ENCODE results near the gene TLE4. TPM values are rescaled to one million over a fixed set of nuclear protein-coding genes. Genes with fewer than 3 reads are reported as not detected.

TLE4 gene
- total RNA-seq, 1 donor from 2014 or later, result 17.2 TPM

- TF ChIP-seq CTCF (IDR thresholded peaks at IDR 0.05; ENCODE audit: insufficient read depth, low read length, poor library complexity, severe bottlenecking), result no peak
- Histone ChIP-seq H3K27me3 (ENCODE audit: control insufficient read depth, insufficient read depth, low read length) (no peaks in the 10 kb centered on the region), H3K4me3 (ENCODE audit: low read depth, low read length) (no peak overlapping the region), H3K36me3 (ENCODE audit: control insufficient read depth, insufficient read depth, low read length) (no peaks in the 10 kb centered on the region)
- DNase-seq (ENCODE audit: low read depth), result peak; percentile 86
Observed at GRCh38 chr9:79610791-79611614, 39.2 kb downstream of the TLE4 start.

GRCh38 chr9:79613145-79613544, 41.4 kb downstream of the TLE4 start:
- DNase-seq (ENCODE audit: low read depth), result no peak
- H3K27me3 ChIP-seq (ENCODE audit: control insufficient read depth, insufficient read depth, low read length), result no peaks in the 10 kb centered on the region
- TF ChIP-seq CTCF (IDR thresholded peaks at IDR 0.05; ENCODE audit: insufficient read depth, low read length, poor library complexity, severe bottlenecking), result no peak
- H3K4me3 ChIP-seq (ENCODE audit: low read depth, low read length), result no peak overlapping the region
- no peaks in the 10 kb centered on the region for H3K36me3 ChIP-seq (ENCODE audit: control insufficient read depth, insufficient read depth, low read length)

GRCh38 chr9:79615038-79615437, 43.3 kb downstream of the TLE4 start:
- no peak for DNase-seq (ENCODE audit: low read depth)
- Histone ChIP-seq H3K36me3 (ENCODE audit: control insufficient read depth, insufficient read depth, low read length) (no peaks in the 10 kb centered on the region), H3K4me3 (ENCODE audit: low read depth, low read length) (no peak overlapping the region), H3K27me3 (ENCODE audit: control insufficient read depth, insufficient read depth, low read length) (no peaks in the 10 kb centered on the region)
- TF ChIP-seq CTCF (IDR thresholded peaks at IDR 0.05; ENCODE audit: insufficient read depth, low read length, poor library complexity, severe bottlenecking), result no peak

- Histone ChIP-seq H3K4me3 (ENCODE audit: low read depth, low read length) (no peak overlapping the region), H3K36me3 (ENCODE audit: control insufficient read depth, insufficient read depth, low read length) (no peaks in the 10 kb centered on the region), H3K27me3 (ENCODE audit: control insufficient read depth, insufficient read depth, low read length) (no peaks in the 10 kb centered on the region)
- no peak for DNase-seq (ENCODE audit: low read depth)
- TF ChIP-seq CTCF (IDR thresholded peaks at IDR 0.05; ENCODE audit: insufficient read depth, low read length, poor library complexity, severe bottlenecking), result no peak
Observed at GRCh38 chr9:79616013-79616412, 44.2 kb downstream of the TLE4 start.

GRCh38 chr9:79616971-79617370, 45.2 kb downstream of the TLE4 start:
- Histone ChIP-seq H3K4me3 (ENCODE audit: low read depth, low read length) (no peak overlapping the region), H3K36me3 (ENCODE audit: control insufficient read depth, insufficient read depth, low read length) (no peaks in the 10 kb centered on the region), H3K27me3 (ENCODE audit: control insufficient read depth, insufficient read depth, low read length) (no peaks in the 10 kb centered on the region)
- no peak for TF ChIP-seq CTCF (IDR thresholded peaks at IDR 0.05; ENCODE audit: insufficient read depth, low read length, poor library complexity, severe bottlenecking)
- DNase-seq (ENCODE audit: low read depth), result no peak

GRCh38 chr9:79617395-79617794, 45.6 kb downstream of the TLE4 start:
- Histone ChIP-seq H3K27me3 (ENCODE audit: control insufficient read depth, insufficient read depth, low read length) (no peaks in the 10 kb centered on the region), H3K36me3 (ENCODE audit: control insufficient read depth, insufficient read depth, low read length) (no peaks in the 10 kb centered on the region), H3K4me3 (ENCODE audit: low read depth, low read length) (no peak overlapping the region)
- DNase-seq (ENCODE audit: low read depth), result no peak
- TF ChIP-seq CTCF (IDR thresholded peaks at IDR 0.05; ENCODE audit: insufficient read depth, low read length, poor library complexity, severe bottlenecking), result no peak
